HG02840 (cell line): ENCODE results near the gene ATP1B3.
"Not testable (repeated sequence)": the region's sequence is repeated elsewhere in the genome, so short reads cannot be mapped to it uniquely, and the experiment has no call there.

Experiments
- ATAC-seq: cut with Tn5 transposase; IDR thresholded peaks from one replicate; pipeline ENCODE4 v1.9.1; 2021; ENCODE audit warnings: mild to moderate bottlenecking, moderate library complexity, moderate number of reproducible peaks; ENCODE audit not compliant: unreplicated experiment, low FRiP score

ATP1B3 gene

GRCh38 chr3:141941093-141941492, 64.7 kb downstream of the ATP1B3 start:
- no peak for ATAC-seq

DNA sequence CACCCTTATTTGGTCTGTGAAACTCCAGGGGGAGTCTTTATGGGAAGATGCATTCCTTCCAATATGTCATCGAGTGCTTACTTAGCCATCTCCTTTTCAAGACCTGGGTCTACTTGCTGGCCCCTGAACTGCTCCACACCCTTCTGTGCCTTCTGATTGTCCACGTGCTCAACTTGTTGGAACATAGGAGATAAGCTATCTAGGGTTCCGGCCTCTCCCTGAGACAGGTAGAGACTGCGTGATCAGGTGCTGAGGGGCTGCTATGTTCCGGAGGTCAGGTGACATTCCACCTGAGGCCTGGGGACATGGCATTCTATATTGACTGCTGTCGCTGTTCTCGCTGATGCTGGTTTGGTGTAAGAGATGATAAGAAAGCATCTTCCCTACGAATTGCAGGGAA, 65.6 kb downstream of the ATP1B3 start:
- no peak for ATAC-seq

DNA sequence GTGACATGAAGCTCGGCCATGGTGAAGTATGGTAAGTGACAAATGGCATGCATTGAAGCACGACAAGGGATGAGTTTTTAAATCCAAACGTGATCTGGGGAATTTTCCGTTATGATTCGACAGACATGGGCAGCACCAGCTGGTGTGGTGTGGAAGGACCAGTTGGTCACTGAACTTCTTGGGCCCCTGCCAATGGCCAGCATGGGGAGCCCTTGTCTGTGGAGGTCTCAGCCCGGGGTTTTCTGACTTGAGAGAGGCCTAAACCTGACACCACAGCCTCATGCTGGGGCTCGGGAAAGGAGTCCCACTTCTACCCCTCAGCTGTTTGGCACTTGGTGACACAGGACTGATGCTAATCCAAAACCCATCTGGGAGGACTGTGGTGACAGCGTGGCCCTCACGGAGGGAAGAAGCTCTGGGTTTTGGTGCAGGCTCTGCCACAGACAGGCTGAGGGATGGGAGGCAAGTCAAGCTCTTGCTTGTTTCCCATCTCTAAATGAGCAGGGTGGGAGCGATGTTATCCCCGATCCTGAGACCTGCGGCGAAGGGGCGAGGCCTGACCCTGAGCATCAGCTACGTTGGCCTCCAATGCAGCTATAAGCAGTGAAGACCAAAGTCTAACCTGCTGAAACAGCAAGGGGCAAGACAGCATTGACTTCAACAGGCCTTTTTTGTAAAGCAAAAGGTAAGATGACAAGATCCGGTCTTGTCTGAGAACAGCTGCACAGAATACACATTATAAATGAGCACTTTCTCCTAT, 69.5 kb downstream of the ATP1B3 start:
- no peak for ATAC-seq

DNA sequence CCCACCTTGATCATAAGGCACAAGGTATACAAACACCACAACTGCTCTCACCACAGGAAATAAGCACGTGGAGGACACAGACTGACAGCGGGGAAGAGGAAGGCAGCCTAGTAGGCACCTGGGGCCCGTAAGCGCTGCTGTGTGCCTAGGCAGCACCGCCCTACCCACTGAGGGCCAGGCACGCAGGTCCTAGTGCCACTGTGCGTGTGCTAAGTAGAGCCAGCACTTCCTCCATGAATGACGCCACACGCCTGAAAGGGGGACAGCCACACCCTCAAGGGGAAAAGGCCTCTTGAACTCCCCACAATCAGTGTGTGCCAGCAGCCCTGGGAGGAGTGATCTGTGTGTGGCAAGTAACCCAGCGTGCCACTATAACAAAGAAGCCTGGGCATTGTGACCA, 73.0 kb downstream of the ATP1B3 start:
- ATAC-seq = no peak

DNA sequence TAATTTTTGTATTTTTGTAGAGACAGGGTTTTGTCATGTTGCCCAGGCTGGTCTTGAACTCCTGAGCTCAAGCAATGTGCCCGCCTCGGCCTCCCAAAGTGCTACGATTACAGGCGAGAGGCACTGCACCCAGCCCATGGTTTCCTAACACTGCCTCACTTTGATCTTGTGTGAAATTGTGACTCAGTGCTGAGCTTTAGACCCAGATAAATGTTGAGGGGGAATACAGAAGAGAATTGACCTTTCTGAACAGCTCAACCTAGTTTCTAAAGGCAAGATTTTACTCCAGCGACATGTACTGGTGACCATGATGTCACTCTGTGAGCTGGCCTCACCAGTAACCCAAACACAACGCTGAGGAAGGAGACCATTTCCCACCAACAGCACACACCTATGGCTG, 73.5 kb downstream of the ATP1B3 start:
- ATAC-seq = no peak

DNA sequence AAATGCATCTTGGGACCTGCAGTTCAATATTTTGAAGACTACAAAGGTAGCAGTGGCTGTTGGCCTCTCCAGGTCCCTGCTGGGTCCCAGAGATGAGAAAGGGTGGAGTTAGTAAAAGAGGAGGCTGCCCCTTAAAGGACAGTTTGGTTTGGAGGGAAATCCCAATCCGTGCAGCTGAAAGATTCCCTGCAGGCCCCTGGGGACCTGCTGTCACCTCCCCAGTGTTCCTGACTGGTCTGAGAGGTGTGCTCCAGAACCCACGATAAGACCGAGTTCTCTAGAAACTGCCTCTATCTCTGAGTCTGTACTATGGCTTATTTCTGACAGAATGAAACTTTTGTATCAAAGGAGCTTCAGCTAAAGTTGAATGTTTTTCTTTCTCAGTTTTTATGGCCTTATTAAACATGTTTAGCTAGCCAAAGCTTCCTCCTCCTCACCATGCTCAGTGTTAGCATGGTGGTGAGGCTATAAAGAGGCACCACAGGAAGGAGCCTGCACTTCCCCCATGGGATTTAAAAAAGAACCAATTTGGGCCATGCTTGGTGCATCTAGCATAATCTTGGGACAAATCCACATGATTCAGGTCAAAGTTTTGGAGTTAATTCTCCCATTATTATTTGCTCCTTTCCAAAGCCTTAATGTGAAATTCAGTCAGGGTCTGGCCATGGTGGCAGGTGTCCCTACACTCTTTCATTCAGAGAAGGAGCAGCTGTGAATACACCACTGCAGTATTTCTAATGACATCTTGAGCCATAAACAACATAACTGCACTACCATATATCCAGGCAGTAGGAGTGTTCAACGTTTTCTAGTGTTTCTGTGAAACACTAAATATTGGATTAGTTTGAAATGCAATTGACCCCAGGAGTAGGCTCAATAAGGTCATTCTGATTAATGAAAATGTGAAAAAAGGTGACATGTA, 74.4 kb downstream of the ATP1B3 start:
- no peak for ATAC-seq

DNA sequence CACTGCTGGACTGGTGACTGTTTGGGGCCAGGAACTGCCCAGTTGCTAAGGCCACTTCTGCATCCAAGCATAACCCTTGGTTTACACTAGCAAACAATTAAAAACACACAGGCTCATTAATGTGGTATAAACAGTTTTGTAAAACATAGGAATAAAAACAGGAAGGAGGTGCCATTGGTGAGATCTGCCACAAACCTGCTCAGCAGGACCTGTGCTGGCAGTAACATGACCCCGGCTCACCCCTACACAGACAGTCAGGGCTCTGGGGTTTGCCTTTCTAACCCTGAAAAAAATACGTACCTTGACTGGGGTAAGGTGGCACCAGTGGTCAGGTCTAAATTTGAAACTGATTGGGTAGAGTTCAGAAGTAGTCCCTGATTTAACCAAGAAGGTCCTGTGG, 76.2 kb downstream of the ATP1B3 start:
- ATAC-seq = no peak

GRCh38 chr3:141955175-141955574, 78.7 kb downstream of the ATP1B3 start:
- ATAC-seq = no peak

DNA sequence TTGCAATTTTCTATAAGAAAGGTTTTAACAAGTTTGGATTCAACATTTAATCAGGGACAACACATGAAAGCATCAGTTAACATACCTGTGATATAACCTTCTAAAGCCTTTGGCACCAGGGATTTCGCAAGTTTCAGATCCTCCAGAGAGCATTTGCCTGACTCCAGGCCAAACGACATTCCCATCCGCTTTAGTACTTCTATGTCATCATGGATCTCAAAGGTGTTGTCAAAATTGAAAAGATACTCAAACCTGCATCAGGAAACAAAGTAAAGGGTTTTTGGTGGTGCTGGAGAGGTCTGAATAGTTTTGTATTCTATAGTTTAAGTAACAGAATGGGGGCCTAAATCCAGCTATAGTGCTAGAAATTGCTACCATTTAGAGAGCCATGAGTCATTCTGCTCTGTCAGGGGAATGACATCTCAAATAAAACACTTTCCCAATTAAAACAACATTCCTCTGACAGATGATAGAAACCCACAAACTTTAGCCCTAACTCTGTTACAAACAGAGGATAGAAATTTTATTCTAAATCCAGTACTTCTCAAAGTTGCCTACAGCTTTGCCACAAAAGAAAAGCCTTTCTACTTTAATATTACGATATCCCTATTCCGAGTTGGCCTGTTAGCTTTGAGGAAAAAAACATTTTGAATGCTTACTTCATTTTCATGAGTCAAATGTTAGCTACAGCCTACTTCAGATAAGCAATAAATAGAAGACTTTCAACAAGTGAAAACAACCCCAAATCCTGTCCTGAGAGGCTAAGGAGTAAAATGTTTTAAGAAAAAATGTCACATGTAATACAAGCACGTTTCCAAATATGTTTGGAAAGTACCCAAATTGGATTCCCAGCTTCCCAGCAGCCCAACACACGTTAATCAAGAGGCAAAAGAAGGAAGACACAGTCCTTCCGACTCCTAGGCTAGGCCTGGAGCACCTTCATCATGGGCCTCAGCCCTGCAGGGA, 83.4 kb downstream of the ATP1B3 start:
- no peak for ATAC-seq

GRCh38 chr3:141960731-141961130, 84.3 kb downstream of the ATP1B3 start:
- ATAC-seq = no peak

GRCh38 chr3:141963301-141963700, 86.9 kb downstream of the ATP1B3 start:
- ATAC-seq = no peak

DNA sequence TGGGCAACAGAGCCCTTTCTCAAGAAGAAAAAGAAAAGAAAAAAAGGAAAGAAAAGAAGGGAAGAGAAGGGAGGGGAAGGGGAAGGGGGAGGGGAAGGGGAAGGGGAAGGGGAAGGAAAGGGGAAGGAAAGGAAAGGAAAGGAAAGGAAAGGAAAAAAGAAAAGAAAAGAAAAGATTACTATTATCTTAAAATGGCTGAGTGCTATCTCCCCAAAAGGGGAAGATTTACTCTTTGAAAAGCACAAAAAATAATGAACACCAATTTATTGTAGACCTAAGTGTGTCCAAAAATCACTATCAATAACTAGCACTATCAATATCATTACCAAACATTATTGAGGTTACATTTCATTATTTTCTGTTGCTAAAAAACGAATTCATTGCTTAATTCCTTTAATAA, 89.0 kb downstream of the ATP1B3 start:
- no peak for ATAC-seq

- no peak for ATAC-seq
Measured at GRCh38 chr3:141969711-141970110, 93.3 kb downstream of the ATP1B3 start.

- no peak for ATAC-seq
Measured at GRCh38 chr3:141971571-141971970, 95.1 kb downstream of the ATP1B3 start.

DNA sequence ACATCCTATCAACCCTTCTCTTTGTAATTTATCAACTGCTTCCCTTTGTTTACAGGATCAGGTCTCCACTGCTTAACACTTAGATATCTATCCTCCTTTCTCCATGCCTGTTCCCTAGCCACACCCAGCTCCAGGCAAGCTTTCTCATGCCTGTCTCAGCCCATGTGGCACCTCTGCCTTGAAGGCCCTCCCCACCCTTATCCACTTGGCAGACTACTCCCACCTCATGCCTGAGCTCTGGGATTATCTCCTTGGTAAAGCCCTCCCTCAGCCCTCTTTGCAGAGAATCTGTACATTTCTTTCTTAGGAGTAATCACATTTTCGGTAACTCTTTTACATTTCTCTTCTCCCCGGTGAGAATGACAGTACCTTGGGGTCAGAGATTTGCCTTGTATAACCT, 96.0 kb downstream of the ATP1B3 start:
- ATAC-seq = no peak

GRCh38 chr3:141974777-141975176, 98.3 kb downstream of the ATP1B3 start:
- not testable (repeated sequence) for ATAC-seq
